ENCODE results near the gene SLC13A1.

DNA sequence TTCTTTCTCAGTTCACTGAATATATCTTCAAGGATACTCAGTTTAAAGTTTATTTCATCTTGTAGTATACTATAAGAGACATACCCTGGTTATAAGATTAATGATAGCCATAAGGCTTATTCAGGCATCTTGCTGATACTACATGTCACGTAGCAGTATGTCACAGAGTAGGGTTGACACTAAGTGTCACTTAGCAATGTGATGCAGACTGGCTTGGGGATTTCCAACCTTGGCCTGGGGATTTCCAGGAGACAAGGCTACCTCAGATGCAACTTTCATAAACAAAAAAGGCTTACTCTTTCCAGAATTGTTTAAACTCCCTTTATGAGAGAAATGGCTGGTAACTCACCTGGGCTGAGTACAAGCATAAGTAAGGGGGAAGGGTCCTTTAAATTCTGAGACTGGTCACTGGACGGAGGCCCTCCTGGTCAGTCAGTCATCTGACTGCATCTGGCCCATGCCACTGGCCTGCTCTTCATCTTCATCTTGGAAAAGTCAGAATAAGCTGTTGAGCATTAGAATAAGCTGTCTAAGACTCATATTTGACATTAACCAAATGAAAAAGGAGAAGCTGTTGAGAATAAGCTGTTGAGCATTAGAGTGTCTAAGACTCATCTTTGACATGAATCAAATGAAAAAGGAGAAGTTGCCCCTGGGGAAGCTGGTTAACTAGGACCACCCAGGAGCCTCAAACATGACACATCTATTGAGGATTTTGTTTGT lies 9.5 kb downstream of the SLC13A1 start:
- TF ChIP-seq, protein P1, sequence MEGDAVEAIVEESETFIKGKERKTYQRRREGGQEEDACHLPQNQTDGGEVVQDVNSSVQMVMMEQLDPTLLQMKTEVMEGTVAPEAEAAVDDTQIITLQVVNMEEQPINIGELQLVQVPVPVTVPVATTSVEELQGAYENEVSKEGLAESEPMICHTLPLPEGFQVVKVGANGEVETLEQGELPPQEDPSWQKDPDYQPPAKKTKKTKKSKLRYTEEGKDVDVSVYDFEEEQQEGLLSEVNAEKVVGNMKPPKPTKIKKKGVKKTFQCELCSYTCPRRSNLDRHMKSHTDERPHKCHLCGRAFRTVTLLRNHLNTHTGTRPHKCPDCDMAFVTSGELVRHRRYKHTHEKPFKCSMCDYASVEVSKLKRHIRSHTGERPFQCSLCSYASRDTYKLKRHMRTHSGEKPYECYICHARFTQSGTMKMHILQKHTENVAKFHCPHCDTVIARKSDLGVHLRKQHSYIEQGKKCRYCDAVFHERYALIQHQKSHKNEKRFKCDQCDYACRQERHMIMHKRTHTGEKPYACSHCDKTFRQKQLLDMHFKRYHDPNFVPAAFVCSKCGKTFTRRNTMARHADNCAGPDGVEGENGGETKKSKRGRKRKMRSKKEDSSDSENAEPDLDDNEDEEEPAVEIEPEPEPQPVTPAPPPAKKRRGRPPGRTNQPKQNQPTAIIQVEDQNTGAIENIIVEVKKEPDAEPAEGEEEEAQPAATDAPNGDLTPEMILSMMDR (IDR thresholded peaks at IDR 0.05), result no peak
- no peak for TF ChIP-seq POLR2A (IDR thresholded peaks at IDR 0.05)

Data from thyroid gland (tissue), 4 donors.